ENCODE data around the gene CCDC174. TPM values are rescaled to one million over a fixed set of nuclear protein-coding genes. Genes with fewer than 3 reads are reported as not detected.

The CCDC174 gene
- total RNA-seq, 1 experiment from 2014 or later, result 28.7 TPM

DNA sequence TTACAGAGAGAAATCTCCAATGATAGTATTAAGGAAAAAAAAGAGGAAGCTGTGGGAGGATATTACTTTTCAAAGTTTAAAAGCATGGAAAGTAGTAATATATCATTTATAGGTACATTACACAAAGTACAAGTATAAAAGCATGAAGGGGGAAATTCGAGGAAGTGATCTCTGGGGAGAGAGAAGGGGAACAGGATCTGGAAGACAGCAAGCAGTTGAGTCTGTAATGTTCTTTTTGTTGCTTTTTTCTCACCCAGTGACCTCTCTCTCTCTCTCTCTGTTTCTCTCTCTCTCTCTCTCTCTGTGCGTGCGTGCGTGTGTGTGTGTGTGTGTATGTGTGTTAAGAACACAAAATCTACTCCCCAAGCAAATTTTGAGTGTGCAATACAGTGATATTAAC lies 33.6 kb downstream of the CCDC174 start:
- peaks cover 24% of the 10 kb centered on the region for H3K27me3 Mint-ChIP-seq (ENCODE audit: insufficient read depth, unreplicated experiment)
- no peak overlapping the region for H3K4me3 Mint-ChIP-seq (ENCODE audit: unreplicated experiment)
- no peak for TF ChIP-seq CTCF (IDR thresholded peaks at IDR 0.05; ENCODE audit: unreplicated experiment)
- ChIA-PET CTCF (interaction anchor here (0.7 kb wide), 1 partner anchor 12 kb away, joined by 3 read pairs; no protein-coding TSS in a partner anchor), POLR2A (no interaction called here)
- peaks cover 7% of the 10 kb centered on the region for H3K9me3 Mint-ChIP-seq (ENCODE audit: unreplicated experiment)
- H3K4me1 Mint-ChIP-seq (ENCODE audit: insufficient read depth, unreplicated experiment), result no peaks in the 10 kb centered on the region
- no TSS peak for BruUV-seq (replicated peaks)
- H3K36me3 Mint-ChIP-seq (ENCODE audit: insufficient read depth, unreplicated experiment), result no peaks in the 10 kb centered on the region
- intact Hi-C loops (cut with micrococcal nuclease), result no loop called here
- no peak for DNase-seq (ENCODE audit: unreplicated experiment)
- no peak overlapping the region for H3K27ac Mint-ChIP-seq (ENCODE audit: low read depth, unreplicated experiment)

DNA sequence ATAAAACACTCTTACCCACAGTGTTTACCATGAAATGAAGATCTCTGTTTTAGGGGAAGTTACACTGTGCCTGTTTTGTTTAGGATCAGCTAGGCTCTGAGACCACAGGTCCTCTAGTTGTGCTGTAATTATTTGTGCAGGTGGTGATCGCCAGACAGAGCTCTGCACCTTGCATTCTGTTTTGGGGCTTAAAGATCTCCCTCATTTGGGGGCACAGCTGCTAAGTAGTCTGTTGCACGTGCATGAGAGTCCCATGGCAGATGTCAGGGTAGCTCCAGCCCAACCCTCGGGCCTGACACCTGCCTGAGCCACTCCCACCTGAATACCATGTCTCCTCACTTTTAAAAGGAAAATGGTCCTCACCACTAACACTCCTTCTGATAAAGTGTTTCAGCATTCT lies 35.8 kb downstream of the CCDC174 start:
- Mint-ChIP-seq H3K27ac (ENCODE audit: low read depth, unreplicated experiment) (no peak overlapping the region), H3K36me3 (ENCODE audit: insufficient read depth, unreplicated experiment) (no peaks in the 10 kb centered on the region), H3K27me3 (ENCODE audit: insufficient read depth, unreplicated experiment) (peaks cover 25% of the 10 kb centered on the region), H3K4me1 (ENCODE audit: insufficient read depth, unreplicated experiment) (no peaks in the 10 kb centered on the region), H3K4me3 (ENCODE audit: unreplicated experiment) (no peak overlapping the region), H3K9me3 (ENCODE audit: unreplicated experiment) (no peaks in the 10 kb centered on the region)
- no TSS peak for BruUV-seq (replicated peaks)
- TF ChIP-seq CTCF (IDR thresholded peaks at IDR 0.05; ENCODE audit: unreplicated experiment), result no peak
- CTCF ChIA-PET, result interaction anchor here (1.1 kb wide), 1 partner anchor 14 kb away, joined by 5 read pairs; no protein-coding TSS in a partner anchor
- intact Hi-C loops (cut with micrococcal nuclease), result no loop called here
- POLR2A ChIA-PET, result interaction anchor here (0.6 kb wide), 1 partner anchor 703 kb away, joined by 3 read pairs; no protein-coding TSS in a partner anchor
- DNase-seq (ENCODE audit: unreplicated experiment), result no peak

DNA sequence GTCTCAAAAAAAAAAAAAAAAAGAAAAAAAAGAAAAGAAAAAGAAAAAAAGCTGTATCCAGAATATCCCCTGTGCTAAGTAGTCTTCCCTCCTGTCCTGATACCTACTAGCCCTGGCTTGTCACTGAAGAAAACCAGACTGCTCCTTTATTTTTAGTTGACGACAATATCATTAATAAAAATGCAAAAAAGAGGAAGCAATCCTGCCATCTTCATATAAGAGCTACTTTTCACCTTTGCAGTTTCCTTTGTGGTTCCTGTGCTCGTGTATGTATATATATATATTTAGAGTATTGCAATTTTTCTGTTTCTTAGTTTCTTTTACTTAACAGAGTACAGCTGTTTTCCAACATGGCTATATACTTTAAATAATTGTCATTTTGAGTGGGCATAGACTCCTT lies 37.0 kb downstream of the CCDC174 start:
- H3K4me3 Mint-ChIP-seq (ENCODE audit: unreplicated experiment), result no peak overlapping the region
- TF ChIP-seq CTCF (IDR thresholded peaks at IDR 0.05; ENCODE audit: unreplicated experiment), result no peak
- H3K4me1 Mint-ChIP-seq (ENCODE audit: insufficient read depth, unreplicated experiment), result no peaks in the 10 kb centered on the region
- H3K9me3 Mint-ChIP-seq (ENCODE audit: unreplicated experiment), result no peaks in the 10 kb centered on the region
- no peak overlapping the region for H3K27ac Mint-ChIP-seq (ENCODE audit: low read depth, unreplicated experiment)
- H3K36me3 Mint-ChIP-seq (ENCODE audit: insufficient read depth, unreplicated experiment), result no peaks in the 10 kb centered on the region
- CTCF ChIA-PET, result interaction anchor here (0.6 to 0.8 kb wide), 3 partner anchors 15 to 233 kb away, joined by 3 to 4 read pairs (median 3); no protein-coding TSS in a partner anchor
- no TSS peak for BruUV-seq (replicated peaks)
- H3K27me3 Mint-ChIP-seq (ENCODE audit: insufficient read depth, unreplicated experiment), result peaks cover 25% of the 10 kb centered on the region
- no peak for DNase-seq (ENCODE audit: unreplicated experiment)
- POLR2A ChIA-PET, result no interaction called here
- intact Hi-C loops (cut with micrococcal nuclease), result no loop called here

DNA sequence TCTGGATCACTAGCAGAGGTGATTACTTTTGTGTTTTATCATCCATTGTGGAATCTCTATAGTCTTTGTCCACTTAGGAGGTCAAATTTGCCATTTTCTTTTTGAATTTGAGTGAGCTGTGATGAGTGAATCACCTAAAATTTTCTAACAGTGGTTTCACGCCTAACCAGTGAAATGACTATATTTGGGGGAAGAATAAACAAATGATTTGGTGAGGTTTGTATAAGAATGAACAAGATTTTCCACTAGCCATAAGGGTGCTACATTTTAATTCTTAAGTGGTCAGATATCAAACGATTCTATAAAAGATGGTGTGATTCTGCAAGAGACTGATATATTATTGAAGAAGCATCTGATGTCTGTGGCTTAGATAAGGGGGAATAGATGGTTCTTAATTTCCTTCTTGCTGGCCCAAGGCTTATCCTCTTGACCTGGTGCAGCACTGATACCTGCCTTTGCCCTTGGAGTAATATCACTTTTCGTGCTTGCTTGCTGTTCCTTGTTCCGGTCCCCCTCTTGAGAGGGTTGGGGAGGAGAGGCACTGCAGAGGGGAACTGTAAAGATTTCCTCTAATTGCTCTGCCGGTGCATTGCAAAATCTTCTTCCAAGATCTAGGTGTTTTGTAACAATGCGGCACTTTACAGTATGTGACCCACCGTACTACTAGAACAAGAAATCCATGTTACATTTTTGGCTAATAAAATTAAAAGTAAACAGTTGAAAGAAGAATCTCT lies 37.9 kb downstream of the CCDC174 start:
- ChIA-PET POLR2A (no interaction called here), CTCF (interaction anchor here (0.8 kb wide), 1 partner anchor 232 kb away, joined by 4 read pairs; no protein-coding TSS in a partner anchor)
- no peak overlapping the region for H3K4me3 Mint-ChIP-seq (ENCODE audit: unreplicated experiment)
- H3K4me1 Mint-ChIP-seq (ENCODE audit: insufficient read depth, unreplicated experiment), result no peaks in the 10 kb centered on the region
- H3K27ac Mint-ChIP-seq (ENCODE audit: low read depth, unreplicated experiment), result no peak overlapping the region
- no peak for TF ChIP-seq CTCF (IDR thresholded peaks at IDR 0.05; ENCODE audit: unreplicated experiment)
- H3K36me3 Mint-ChIP-seq (ENCODE audit: insufficient read depth, unreplicated experiment), result no peaks in the 10 kb centered on the region
- no TSS peak for BruUV-seq (replicated peaks)
- peaks cover 31% of the 10 kb centered on the region for H3K27me3 Mint-ChIP-seq (ENCODE audit: insufficient read depth, unreplicated experiment)
- peaks cover 3% of the 10 kb centered on the region for H3K9me3 Mint-ChIP-seq (ENCODE audit: unreplicated experiment)
- no peak for DNase-seq (ENCODE audit: unreplicated experiment)
- intact Hi-C loops (cut with micrococcal nuclease), result no loop called here

Measured in MCF 10A (cell line).